ENCODE measurements around the gene CASQ1.

Gene CASQ1

GRCh38 chr1:160227034-160227433 lies 36.7 kb downstream of the CASQ1 start:
- DNase-seq, result no peak

DNA sequence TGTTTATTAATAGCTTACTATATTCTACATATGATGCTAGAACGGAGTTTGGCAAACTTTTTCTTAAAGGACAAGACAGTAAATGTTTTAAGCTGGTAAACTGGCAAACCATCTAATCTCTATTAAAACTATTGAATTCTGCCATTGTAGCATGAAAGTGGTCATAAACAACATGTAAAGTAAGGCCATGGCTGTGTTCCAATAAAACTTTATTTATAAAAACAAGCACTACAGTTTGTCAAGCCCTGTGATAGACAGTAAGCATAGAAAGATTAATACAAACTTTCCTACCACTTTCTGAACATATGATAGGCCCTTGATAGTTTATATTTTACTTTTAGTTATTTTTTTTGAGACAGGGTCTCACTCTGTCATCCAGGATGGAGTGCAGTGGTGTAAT lies 37.2 kb downstream of the CASQ1 start:
- no peak for DNase-seq

GRCh38 chr1:160228431-160228830 lies 38.1 kb downstream of the CASQ1 start:
- DNase-seq, result no peak

GRCh38 chr1:160232911-160233310 lies 42.5 kb downstream of the CASQ1 start:
- DNase-seq, result no peak

- DNase-seq, result no peak
Measured at GRCh38 chr1:160236806-160237205, 46.4 kb downstream of the CASQ1 start.

DNA sequence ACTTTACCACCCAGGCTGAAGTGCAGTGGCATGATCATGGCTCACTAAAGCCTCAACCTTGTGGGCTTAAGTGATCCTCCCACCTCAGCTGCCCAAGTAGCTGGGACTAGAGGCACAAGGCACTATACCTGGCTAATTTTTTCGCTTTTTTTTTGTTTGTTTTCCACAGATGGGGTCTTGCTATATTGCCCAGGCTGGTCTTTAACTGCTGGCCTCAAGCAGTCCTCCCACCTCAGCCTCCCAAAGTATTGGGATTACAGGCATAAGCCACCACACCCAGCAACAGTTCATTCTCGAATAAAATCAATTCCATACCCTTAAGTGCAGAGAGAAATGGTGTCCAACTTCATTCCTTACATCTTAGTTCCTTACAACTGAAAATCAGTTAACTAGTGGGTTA lies 47.2 kb downstream of the CASQ1 start:
- DNase-seq, result no peak

GRCh38 chr1:160238408-160238807 lies 48.0 kb downstream of the CASQ1 start:
- no peak for DNase-seq

DNA sequence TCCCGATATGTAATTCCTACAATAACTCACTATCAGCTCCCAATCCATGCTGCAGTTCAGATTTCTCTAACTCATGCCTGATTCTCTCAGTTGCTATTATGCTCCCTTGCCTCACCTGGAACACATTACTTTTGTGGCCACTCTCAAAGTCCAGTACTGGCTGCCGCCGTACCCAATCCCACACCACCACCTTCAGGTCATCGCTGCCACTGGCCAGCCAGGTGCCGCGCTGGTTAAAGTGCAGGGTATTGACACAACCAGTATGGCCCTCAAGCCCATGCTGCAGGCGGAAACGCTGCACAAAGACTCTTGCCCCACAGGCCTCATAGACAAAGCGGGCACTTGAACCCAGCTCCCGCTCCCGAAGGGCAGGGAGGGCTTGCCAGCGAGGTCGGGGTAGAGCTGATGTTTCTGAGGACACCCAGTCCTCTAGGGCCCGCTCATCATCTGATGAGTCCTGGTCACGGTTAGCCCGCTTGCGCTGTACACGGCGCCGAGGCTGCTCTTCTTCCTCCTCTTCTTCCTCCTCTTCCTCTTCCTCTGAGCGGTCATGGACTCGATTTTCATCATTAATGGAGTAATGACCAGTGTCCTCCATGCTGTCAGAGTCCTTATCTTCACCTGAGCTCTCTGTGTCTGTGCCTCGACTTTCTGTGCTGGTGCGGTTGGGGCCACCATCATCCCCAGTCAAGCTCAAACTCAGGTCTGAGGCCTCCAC lies 49.4 kb downstream of the CASQ1 start:
- no peak for DNase-seq

DNA sequence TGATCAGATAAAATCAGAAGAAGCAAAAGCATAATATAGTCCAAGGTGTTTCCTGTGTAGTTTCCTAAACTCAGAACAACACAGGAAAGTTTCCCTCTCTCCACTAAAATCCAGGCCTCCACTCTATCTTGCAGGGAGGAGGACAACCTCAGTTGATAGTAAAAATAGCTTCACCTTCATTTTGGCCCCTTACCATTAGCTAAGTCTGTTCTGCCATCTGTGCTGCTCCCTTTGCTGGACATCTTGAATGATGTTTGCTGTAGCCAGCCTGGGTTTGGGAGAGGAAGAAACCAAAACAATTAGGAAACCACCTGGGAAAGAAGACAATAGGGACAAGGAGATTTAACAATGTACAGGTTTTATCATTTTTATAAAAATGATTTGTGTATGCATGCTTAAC lies 53.4 kb downstream of the CASQ1 start:
- DNase-seq, result no peak

DNA sequence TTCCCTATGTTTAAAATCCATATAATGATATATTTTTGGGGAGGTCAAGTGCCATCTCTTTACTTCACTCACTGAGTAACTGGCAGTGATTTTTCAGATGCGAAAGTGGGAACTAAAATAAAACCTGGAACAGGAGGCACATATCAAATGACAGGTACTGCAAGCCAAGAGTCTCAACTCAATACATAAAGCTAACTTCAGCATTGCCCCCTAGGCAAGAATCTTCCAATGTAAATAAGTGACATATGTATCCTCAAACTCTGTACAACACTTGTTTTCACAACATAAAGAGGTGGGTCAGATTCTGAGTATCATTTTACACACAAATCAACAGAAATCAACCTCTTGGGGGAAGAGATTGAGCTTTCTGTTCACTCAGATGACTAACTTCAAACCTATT lies 53.8 kb downstream of the CASQ1 start:
- no peak for DNase-seq

DNA sequence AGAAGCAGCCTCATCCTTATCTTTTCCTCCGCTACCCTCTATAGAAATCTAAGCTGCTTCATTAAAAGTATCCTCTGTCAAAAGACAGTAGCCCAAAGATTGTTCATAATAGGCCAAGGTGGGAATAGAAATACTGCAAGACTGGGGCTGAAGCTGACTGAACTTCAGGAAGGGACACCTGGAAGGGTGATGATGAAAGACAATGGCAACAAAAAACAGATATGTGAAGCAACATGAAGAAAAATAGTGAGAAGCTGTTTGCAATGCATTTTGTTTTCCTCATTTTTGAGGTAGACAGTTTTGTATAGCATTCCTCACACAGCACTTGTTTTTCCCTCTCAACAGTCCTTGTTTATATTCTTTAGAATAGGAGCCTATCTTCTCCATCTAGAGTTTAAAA lies 55.1 kb downstream of the CASQ1 start:
- no peak for DNase-seq

- DNase-seq, result no peak
Measured at GRCh38 chr1:160247053-160247452, 56.7 kb downstream of the CASQ1 start.

DNA sequence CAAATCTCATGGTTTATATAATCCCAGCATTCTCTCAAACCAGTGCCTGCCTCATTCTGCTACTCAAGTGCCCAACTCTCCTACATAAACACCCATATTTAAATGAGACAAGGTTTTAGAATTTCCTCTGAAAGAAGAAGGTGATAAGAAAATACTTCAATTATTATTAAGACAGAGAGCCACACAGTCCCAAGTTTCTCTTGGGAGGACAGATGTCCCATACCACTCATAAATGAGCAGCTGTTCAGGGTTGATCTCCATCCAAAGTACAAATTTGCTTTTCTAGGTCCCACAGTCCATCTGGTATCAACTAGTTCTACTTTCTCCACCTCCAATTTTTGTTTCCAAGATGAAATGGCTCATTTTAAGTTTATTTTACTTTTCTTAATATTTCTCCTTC lies 60.6 kb downstream of the CASQ1 start:
- no peak for DNase-seq

Measured in SHP77 (cell line).